GM06990 (cell line): Measurements from ENCODE around the gene RNGTT.

Source experiments
- DNase-seq: peaks from one replicate; pipeline ENCODE4 v3.0.0-alpha.2; 2011; ENCODE audit not compliant: insufficient read length; ENCODE audit errors: extremely low read depth
- H3K27me3 ChIP-seq: replicated peaks from 2 replicates; pipeline ENCODE4 v1.6.0; 2011; ENCODE audit warnings: low read length; ENCODE audit not compliant: control insufficient read depth, insufficient read depth
- H3K36me3 ChIP-seq: 2 replicates; pipeline ENCODE4 v1.5.1; 2011; ENCODE audit warnings: low read length; ENCODE audit not compliant: control insufficient read depth, insufficient read depth
- H3K4me3 ChIP-seq: replicated peaks from 2 replicates; pipeline ENCODE4 v1.5.1; 2011; ENCODE audit warnings: low read depth, mild to moderate bottlenecking, control low read depth, low read length
- TF ChIP-seq, protein P1 (sequence below): IDR thresholded peaks from 2 replicates; pipeline ENCODE4 v1.5.1; 2011; ENCODE audit warnings: low read length, control low read depth, mild to moderate bottlenecking, inconsistent platforms; ENCODE audit not compliant: insufficient read depth, poor library complexity, severe bottlenecking

Gene RNGTT

DNA sequence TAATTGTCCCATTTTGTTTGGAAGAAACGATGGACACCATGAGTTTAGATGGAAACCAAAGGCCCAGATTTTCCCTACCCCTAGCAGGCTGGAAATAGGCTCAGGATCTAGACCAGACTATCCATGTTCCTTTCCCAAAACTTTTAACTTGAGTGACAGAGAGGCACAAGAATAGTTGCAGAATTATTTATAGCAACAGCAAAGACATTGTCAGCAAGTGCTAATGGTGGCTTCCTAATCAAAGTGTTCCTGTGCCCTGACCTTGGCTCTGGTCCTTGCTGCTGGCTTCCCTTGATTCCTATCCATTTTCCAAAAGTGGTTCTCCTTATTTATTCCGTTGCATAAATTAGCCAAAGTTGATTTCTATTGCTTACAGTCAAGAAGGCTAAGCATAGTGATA is 103.1 kb downstream of the RNGTT start:
- no peak overlapping the region for H3K4me3 ChIP-seq
- no peaks in the 10 kb centered on the region for H3K27me3 ChIP-seq
- peaks cover 3% of the 10 kb centered on the region for H3K36me3 ChIP-seq
- no peak for DNase-seq
- TF ChIP-seq, protein P1, sequence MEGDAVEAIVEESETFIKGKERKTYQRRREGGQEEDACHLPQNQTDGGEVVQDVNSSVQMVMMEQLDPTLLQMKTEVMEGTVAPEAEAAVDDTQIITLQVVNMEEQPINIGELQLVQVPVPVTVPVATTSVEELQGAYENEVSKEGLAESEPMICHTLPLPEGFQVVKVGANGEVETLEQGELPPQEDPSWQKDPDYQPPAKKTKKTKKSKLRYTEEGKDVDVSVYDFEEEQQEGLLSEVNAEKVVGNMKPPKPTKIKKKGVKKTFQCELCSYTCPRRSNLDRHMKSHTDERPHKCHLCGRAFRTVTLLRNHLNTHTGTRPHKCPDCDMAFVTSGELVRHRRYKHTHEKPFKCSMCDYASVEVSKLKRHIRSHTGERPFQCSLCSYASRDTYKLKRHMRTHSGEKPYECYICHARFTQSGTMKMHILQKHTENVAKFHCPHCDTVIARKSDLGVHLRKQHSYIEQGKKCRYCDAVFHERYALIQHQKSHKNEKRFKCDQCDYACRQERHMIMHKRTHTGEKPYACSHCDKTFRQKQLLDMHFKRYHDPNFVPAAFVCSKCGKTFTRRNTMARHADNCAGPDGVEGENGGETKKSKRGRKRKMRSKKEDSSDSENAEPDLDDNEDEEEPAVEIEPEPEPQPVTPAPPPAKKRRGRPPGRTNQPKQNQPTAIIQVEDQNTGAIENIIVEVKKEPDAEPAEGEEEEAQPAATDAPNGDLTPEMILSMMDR = no peak

- no peak for DNase-seq
- Histone ChIP-seq H3K36me3 (peaks cover 3% of the 10 kb centered on the region), H3K27me3 (no peaks in the 10 kb centered on the region), H3K4me3 (no peak overlapping the region)
- TF ChIP-seq, protein P1 = no peak
These were observed 105.0 kb downstream of the RNGTT start for GRCh38 chr6:88858455-88858854.

GRCh38 chr6:88856566-88856965 is 106.9 kb downstream of the RNGTT start:
- Histone ChIP-seq H3K36me3 (no peaks in the 10 kb centered on the region), H3K27me3 (no peaks in the 10 kb centered on the region), H3K4me3 (no peak overlapping the region)
- TF ChIP-seq, protein P1 = no peak
- DNase-seq = no peak

DNA sequence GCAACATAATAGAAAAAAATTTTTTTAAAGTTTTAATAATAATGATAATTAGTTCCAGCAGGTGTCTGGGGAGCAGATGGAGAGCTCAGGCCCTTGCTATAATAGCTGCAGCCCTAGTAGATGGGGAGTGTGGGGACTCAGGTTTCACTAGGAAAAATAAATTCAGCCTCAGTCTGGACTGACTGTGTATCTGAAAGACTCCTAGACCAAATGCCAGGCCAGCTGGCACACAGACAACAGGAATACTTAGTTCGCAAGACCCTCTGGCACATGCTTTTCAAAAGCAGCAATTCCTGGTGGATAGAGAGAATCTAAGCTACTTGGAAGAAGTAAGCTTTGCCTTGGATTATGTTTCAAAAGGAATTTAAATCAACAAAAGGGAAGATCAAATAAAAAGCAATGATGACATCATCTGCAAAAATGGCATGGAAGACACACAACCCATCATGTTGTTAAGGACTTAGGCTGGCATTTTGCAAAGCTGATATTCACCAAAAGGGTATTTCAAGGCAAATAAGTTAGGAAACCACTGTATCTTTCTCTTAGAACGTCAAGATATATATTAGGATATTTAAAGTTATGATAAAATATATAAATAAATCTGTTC is 107.8 kb downstream of the RNGTT start:
- no peaks in the 10 kb centered on the region for H3K36me3 ChIP-seq
- TF ChIP-seq, protein P1 = no peak
- DNase-seq = no peak
- no peaks in the 10 kb centered on the region for H3K27me3 ChIP-seq
- H3K4me3 ChIP-seq = no peak overlapping the region

- Histone ChIP-seq H3K4me3 (no peak overlapping the region), H3K27me3 (no peaks in the 10 kb centered on the region), H3K36me3 (no peaks in the 10 kb centered on the region)
- TF ChIP-seq, protein P1 = no peak
- DNase-seq = no peak
These were observed 110.6 kb downstream of the RNGTT start for GRCh38 chr6:88852775-88853174.

DNA sequence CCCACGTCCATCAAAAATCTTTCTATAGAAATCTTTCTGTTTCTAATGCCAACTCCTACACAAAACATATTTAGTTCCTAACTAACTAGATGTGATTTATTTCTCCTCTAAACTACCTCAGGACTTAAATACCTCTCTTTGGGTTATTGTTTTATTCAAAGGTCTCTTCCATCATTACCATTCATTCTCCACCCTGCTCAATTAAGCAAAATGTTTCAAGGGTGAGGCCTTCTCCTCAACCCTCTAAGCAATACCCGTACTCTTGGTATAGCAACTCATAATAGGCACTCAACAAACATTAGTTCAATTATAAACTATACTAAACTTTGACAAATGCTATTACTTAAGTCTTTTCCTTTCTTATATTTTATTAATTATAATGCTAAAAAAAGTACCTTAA is 111.4 kb downstream of the RNGTT start:
- Histone ChIP-seq H3K36me3 (no peaks in the 10 kb centered on the region), H3K27me3 (no peaks in the 10 kb centered on the region), H3K4me3 (no peak overlapping the region)
- TF ChIP-seq, protein P1 = no peak
- DNase-seq = no peak
